ENCODE results near the gene UBA5. TPM values are rescaled to one million over a fixed set of nuclear protein-coding genes. Genes with fewer than 3 reads are reported as not detected.

Gene UBA5
- total and polyA plus RNA-seq, 9 of the 15 experiments (the other 6 are each of a cell fraction or from before 2014, with no cell fraction given) = 8.1 to 71.1 (median 29.4) TPM

DNA sequence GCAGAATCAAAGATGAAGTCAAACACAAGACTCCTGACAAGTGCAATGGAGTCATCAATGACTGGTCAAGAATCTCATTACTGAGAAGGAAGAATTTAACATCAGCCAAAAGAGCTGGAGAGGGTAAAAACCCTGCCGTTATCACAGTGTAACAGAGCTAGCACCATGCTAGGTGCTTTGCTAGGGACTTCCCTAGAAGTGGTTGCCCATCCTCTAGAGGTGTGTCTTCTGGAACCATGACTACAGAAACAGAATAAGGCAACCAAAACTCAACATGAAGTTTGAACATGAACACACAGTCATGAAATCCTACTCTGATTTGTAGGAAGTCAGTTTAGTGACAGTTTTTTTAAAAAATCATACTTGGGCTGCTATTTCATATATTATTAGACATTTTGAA is 10.0 kb upstream of the UBA5 start:
- Histone ChIP-seq H3K4me2 (ENCODE audit: insufficient read depth, low read length) (no peak overlapping the region), H3K4me1 (replicated peaks in 1 of 2; ENCODE audit: control insufficient read depth in 2 of 2, insufficient read depth in 2 of 2, low read length in 2 of 2) (no peaks in the 10 kb centered on the region), H3K9me3 (replicated peaks; ENCODE audit: control insufficient read depth, insufficient read depth, low read depth, low read length) (no peaks in the 10 kb centered on the region), H3K79me2 (ENCODE audit: control insufficient read depth, insufficient read depth, low read length) (no peaks in the 10 kb centered on the region), H3K36me3 (ENCODE audit: control insufficient read depth, insufficient read depth, low read length) (no peaks in the 10 kb centered on the region), H3K9me1 (ENCODE audit: control insufficient read depth, insufficient read depth, low read length) (no peaks in the 10 kb centered on the region), H3K4me3 (no peak overlapping the region), H2AFZ (ENCODE audit: low read depth, low read length) (no peak overlapping the region), H3K27ac (ENCODE audit: extremely low read depth, low read depth, low read length) (no peak overlapping the region), H3K9ac (ENCODE audit: insufficient read depth in 1 of 2, low read depth in 2 of 2, low read length in 2 of 2) (no peak overlapping the region), H3K27me3 (ENCODE audit: control insufficient read depth in 2 of 2, insufficient read depth in 2 of 2, low read length in 2 of 2) (no peaks in the 10 kb centered on the region), H4K20me1 (replicated peaks; ENCODE audit: control insufficient read depth, insufficient read depth, low read length) (0 out of 2 replicates have a peak, but pooled peaks cover under 1% of the 10 kb centered on the region)
- CTCF ChIA-PET (ENCODE audit: low intra/inter-chr PET ratio) = no interaction called here
- in situ Hi-C loops (cut with MboI) = no loop called here
- no peak for DNase-seq (ENCODE audit: extremely low read depth in 1 of 4, low spot score in 3 of 4)
- POLR2A ChIA-PET = no interaction called here
- intact Hi-C loops (cut with micrococcal nuclease) = loop anchor here (10.0 kb wide), 1 partner anchor 395 kb away; no protein-coding TSS in a partner anchor
- TF ChIP-seq CEBPB (tag; IDR thresholded peaks at IDR 0.05) (no peak), YY1 (IDR thresholded peaks at IDR 0.05; ENCODE audit: borderline replicate concordance in 1 of 3, control insufficient read depth in 1 of 3, extremely low read depth in 1 of 3, insufficient read depth in 3 of 3, insufficient read length in 1 of 3, insufficient replicate concordance in 2 of 3, low read depth in 1 of 3, low read length in 2 of 3) (no peak), MYC (IDR thresholded peaks at IDR 0.05; ENCODE audit: low read depth, low read length) (no peak), MYC (CRISPR knock-in tag; IDR thresholded peaks at IDR 0.05; ENCODE audit: borderline replicate concordance, low read depth) (no peak)
- TF ChIP-seq, protein P1, sequence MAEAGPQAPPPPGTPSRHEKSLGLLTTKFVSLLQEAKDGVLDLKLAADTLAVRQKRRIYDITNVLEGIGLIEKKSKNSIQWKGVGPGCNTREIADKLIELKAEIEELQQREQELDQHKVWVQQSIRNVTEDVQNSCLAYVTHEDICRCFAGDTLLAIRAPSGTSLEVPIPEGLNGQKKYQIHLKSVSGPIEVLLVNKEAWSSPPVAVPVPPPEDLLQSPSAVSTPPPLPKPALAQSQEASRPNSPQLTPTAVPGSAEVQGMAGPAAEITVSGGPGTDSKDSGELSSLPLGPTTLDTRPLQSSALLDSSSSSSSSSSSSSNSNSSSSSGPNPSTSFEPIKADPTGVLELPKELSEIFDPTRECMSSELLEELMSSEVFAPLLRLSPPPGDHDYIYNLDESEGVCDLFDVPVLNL (CRISPR knock-in tag; IDR thresholded peaks at IDR 0.05; ENCODE audit: low read depth) = no peak
- WGBS (ENCODE audit: insufficient coverage, low coverage, missing lambda C conversion rate) = 0% methylated on average over 1 of the region's 1 CpG
- FAIRE-seq = no peak
- no TSS peak for BruUV-seq (replicated peaks)
- no peak for ATAC-seq

Data from K562 (cell line).